MM.1S (cell line): ENCODE measurements around the gene NRG2.

Experiments used
- DNase-seq: peaks from one replicate; pipeline ENCODE4 v3.0.0-alpha.2; 2015
- H2AFZ ChIP-seq: fragments of 300-600 bp; sonication (generic); 2 replicates; pipeline ENCODE4 v1.6.0; 2016; ENCODE audit warnings: antibody characterized with exemption, low read length
- H3F3A ChIP-seq: fragments of 300-600 bp; sonication (generic); 2 replicates; pipeline ENCODE4 v1.6.1; 2016; ENCODE audit warnings: mild to moderate bottlenecking, antibody characterized with exemption, low read length, moderate library complexity, mixed read lengths; ENCODE audit not compliant: insufficient read depth
- H3K27ac ChIP-seq: fragments of 300-600 bp; sonication (generic); 2 replicates; pipeline ENCODE4 v1.5.1; 2016; ENCODE audit warnings: mild to moderate bottlenecking, low read length
- H3K27me3 ChIP-seq: fragments of 300-600 bp; sonication (generic); replicated peaks from 2 replicates; pipeline ENCODE4 v1.6.0; 2016; ENCODE audit warnings: low read length; ENCODE audit not compliant: insufficient read depth
- H3K36me3 ChIP-seq: fragments of 300-600 bp; sonication (generic); replicated peaks from 2 replicates; pipeline ENCODE4 v1.6.1; 2016; ENCODE audit warnings: mild to moderate bottlenecking, low read length, mixed read lengths; ENCODE audit not compliant: insufficient read depth
- H3K4me1 ChIP-seq: fragments of 300-600 bp; sonication (generic); 2 replicates; pipeline ENCODE4 v1.6.1; 2016; ENCODE audit warnings: low read length, mixed read lengths
- H3K4me2 ChIP-seq: fragments of 300-600 bp; sonication (generic); 2 replicates; pipeline ENCODE4 v1.6.0; 2016; ENCODE audit warnings: low read depth, low read length
- H3K4me3 ChIP-seq: fragments of 300-600 bp; sonication (generic); 2 replicates; pipeline ENCODE4 v1.5.1; 2016; ENCODE audit warnings: low read length, mixed read lengths
- H3K79me2 ChIP-seq: fragments of 300-600 bp; sonication (generic); 2 replicates; pipeline ENCODE4 v1.6.1; 2016; ENCODE audit warnings: mixed run types, low read length, mixed read lengths
- H3K9ac ChIP-seq: fragments of 300-600 bp; sonication (generic); 2 replicates; pipeline ENCODE4 v1.6.1; 2016; ENCODE audit warnings: low read length, mixed read lengths
- H3K9me2 ChIP-seq: fragments of 300-600 bp; sonication (generic); replicated peaks from 2 replicates; pipeline ENCODE4 v1.6.1; 2016; ENCODE audit warnings: mild to moderate bottlenecking, low read length, mixed read lengths; ENCODE audit not compliant: insufficient read depth
- H3K9me3 ChIP-seq: fragments of 300-600 bp; sonication (generic); replicated peaks from 2 replicates; pipeline ENCODE4 v1.6.1; 2016; ENCODE audit warnings: mild to moderate bottlenecking, low read length, mixed read lengths; ENCODE audit not compliant: insufficient read depth
- H4K20me1 ChIP-seq: fragments of 300-600 bp; sonication (generic); 2 replicates; pipeline ENCODE4 v1.6.1; 2016; ENCODE audit warnings: mild to moderate bottlenecking, low read length, moderate library complexity, mixed read lengths; ENCODE audit not compliant: insufficient read depth
- EZH2 ChIP-seq: fragments of 300-600 bp; sonication (generic); optimal IDR thresholded peaks from 2 replicates; pipeline ENCODE3; 2017; ENCODE audit warnings: low read depth, mild to moderate bottlenecking, antibody characterized with exemption, low read length, mixed read lengths
- EZH2phosphoT487 ChIP-seq: fragments of 300-600 bp; sonication (generic); IDR thresholded peaks from 2 replicates; pipeline ENCODE4 v1.6.1; 2018; ENCODE audit warnings: antibody characterized with exemption, low read length
- TF ChIP-seq, protein P1 (sequence below): fragments of 300-600 bp; sonication (generic); IDR thresholded peaks from 2 replicates; pipeline ENCODE4 v1.5.1; 2016; ENCODE audit warnings: antibody characterized with exemption, low read length, mixed read lengths

Gene NRG2

GRCh38 chr5:140013536-140013935 is 29.6 kb downstream of the NRG2 start:
- no peak for DNase-seq
- Histone ChIP-seq H4K20me1 (no peaks in the 10 kb centered on the region), H3K9me3 (no peaks in the 10 kb centered on the region), H3K4me2 (no peak overlapping the region), H3K9me2 (no peaks in the 10 kb centered on the region), H3K4me3 (no peak overlapping the region), H3K4me1 (peaks cover 16% of the 10 kb centered on the region), H3K79me2 (no peaks in the 10 kb centered on the region), H3K27ac (no peak overlapping the region), H3F3A (no peaks in the 10 kb centered on the region), H2AFZ (no peak overlapping the region), H3K36me3 (no peaks in the 10 kb centered on the region), H3K9ac (no peak overlapping the region), H3K27me3 (no peaks in the 10 kb centered on the region)
- TF ChIP-seq, protein P1, sequence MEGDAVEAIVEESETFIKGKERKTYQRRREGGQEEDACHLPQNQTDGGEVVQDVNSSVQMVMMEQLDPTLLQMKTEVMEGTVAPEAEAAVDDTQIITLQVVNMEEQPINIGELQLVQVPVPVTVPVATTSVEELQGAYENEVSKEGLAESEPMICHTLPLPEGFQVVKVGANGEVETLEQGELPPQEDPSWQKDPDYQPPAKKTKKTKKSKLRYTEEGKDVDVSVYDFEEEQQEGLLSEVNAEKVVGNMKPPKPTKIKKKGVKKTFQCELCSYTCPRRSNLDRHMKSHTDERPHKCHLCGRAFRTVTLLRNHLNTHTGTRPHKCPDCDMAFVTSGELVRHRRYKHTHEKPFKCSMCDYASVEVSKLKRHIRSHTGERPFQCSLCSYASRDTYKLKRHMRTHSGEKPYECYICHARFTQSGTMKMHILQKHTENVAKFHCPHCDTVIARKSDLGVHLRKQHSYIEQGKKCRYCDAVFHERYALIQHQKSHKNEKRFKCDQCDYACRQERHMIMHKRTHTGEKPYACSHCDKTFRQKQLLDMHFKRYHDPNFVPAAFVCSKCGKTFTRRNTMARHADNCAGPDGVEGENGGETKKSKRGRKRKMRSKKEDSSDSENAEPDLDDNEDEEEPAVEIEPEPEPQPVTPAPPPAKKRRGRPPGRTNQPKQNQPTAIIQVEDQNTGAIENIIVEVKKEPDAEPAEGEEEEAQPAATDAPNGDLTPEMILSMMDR = no peak
- TF ChIP-seq EZH2phosphoT487 (no peak), EZH2 (no peak)

- Histone ChIP-seq H3K27me3 (no peaks in the 10 kb centered on the region), H3K9me3 (no peaks in the 10 kb centered on the region), H3K4me2 (no peak overlapping the region), H3K9ac (no peak overlapping the region), H3K79me2 (no peaks in the 10 kb centered on the region), H4K20me1 (no peaks in the 10 kb centered on the region), H3K4me1 (peaks cover 16% of the 10 kb centered on the region), H2AFZ (no peak overlapping the region), H3K4me3 (no peak overlapping the region), H3K9me2 (no peaks in the 10 kb centered on the region), H3F3A (no peaks in the 10 kb centered on the region), H3K36me3 (no peaks in the 10 kb centered on the region), H3K27ac (no peak overlapping the region)
- no peak for DNase-seq
- no peak for TF ChIP-seq EZH2phosphoT487
- no peak for TF ChIP-seq EZH2
- TF ChIP-seq, protein P1 = no peak
Measured at GRCh38 chr5:140012443-140012842, 30.7 kb downstream of the NRG2 start.

DNA sequence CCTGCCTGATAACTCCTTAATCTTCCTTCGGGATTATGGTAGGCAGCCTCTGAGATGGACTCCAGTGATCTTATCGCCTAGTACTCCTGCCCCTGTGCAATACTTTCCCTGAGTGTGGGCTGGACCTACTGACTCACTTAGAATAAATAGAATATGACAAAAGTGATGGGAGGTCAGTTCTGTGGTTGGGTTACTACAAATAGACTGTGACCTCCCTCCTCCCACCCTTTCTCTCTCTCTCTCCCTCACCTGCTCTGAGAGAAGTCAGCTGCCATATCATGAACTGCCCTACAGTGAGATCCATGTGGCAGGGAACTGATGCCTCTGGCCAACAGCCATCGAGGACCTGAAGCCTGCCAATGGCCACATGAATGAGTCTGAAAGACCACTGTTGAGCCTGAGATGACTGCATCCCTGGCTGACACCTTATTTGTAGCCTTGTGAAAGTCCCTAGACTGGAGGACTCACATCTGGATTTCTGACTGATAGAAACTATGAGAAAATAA is 31.7 kb downstream of the NRG2 start:
- H2AFZ ChIP-seq = no peak overlapping the region
- no peak overlapping the region for H3K9ac ChIP-seq
- DNase-seq = peak; percentile 75
- H3K27me3 ChIP-seq = no peaks in the 10 kb centered on the region
- H3K4me1 ChIP-seq = peaks cover 16% of the 10 kb centered on the region
- H3K27ac ChIP-seq = peak overlapping the region; percentile 22; the same call in 1 of the 2 replicates
- H3F3A ChIP-seq = no peaks in the 10 kb centered on the region
- H3K79me2 ChIP-seq = no peaks in the 10 kb centered on the region
- no peaks in the 10 kb centered on the region for H3K36me3 ChIP-seq
- peak overlapping the region; percentile 25 for H3K4me2 ChIP-seq
- no peaks in the 10 kb centered on the region for H4K20me1 ChIP-seq
- no peak overlapping the region for H3K4me3 ChIP-seq
- no peaks in the 10 kb centered on the region for H3K9me2 ChIP-seq
- no peaks in the 10 kb centered on the region for H3K9me3 ChIP-seq
- TF ChIP-seq, protein P1 = no peak
- no peak for TF ChIP-seq EZH2
- no peak for TF ChIP-seq EZH2phosphoT487
